T47D (cell line): ENCODE measurements around the gene PCDHGA10.

ENCODE experiments used
- DNase-seq, 2 experiments: peaks; one replicate each; pipeline versions ENCODE4 v3.0.0 to v3.0.0-alpha.2; 2011 to 2012; ENCODE audit warnings: low read depth in 1 of 2, low spot score in 1 of 2
- JUND ChIP-seq: IDR thresholded peaks from 2 replicates; pipeline ENCODE4 v1.6.1; 2012; ENCODE audit warnings: low read depth
- in situ Hi-C: cut with HindIII; loops from 2 replicates; pipeline ENCODE4 v1.10.0; 2016; ENCODE audit warnings: low sequenced_read_pairs, low pct_unique_long_range_greater_than_20kb

Gene PCDHGA10

GRCh38 chr5:141439411-141440141 is 26.8 kb downstream of the PCDHGA10 start:
- TF ChIP-seq JUND, result no peak
- DNase-seq, result peak in 1 of 2 experiments; percentile 89
- in situ Hi-C loops, result no loop called here

- TF ChIP-seq JUND, result no peak
- no peak for DNase-seq
- in situ Hi-C loops, result no loop called here
Observed at GRCh38 chr5:141440341-141440740, 27.6 kb downstream of the PCDHGA10 start.

GRCh38 chr5:141441571-141442170 is 28.9 kb downstream of the PCDHGA10 start:
- no peak for TF ChIP-seq JUND
- in situ Hi-C loops, result no loop called here
- no peak for DNase-seq

GRCh38 chr5:141465351-141465750 is 52.6 kb downstream of the PCDHGA10 start:
- no peak for DNase-seq
- no peak for TF ChIP-seq JUND
- in situ Hi-C loops, result no loop called here
